ENCODE results near the gene HSF2BP. TPM values are rescaled to one million over a fixed set of nuclear protein-coding genes. Genes with fewer than 3 reads are reported as not detected.

HSF2BP gene
- total and polyA plus RNA-seq, 2 donors (not counting 1 experiment from before 2014, with no cell fraction given): 0.49 TPM

DNA sequence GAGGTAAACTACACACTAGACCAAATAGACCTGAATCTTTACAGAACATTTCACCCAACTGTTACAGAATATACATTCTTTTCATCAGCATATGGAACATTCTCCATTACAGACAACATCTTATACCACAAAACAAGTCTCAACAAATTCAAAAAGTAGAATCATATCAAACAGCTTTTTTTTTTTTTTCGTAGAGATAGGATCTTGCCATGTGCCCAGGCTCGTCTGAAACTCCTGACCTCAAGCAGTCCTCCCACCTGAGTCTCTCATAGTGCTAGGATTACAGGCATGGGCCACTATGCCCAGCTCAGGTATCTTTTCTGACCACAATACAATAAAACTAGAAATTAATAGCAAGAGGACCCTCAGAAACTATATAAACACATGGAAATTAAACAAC is 36.5 kb downstream of the HSF2BP start:
- Histone ChIP-seq H3K27me3 (replicated peaks in 1 of 4; ENCODE audit: control extremely low read depth in 1 of 4, control insufficient read depth in 3 of 4, insufficient read depth in 4 of 4, low read length in 3 of 4) (no peaks in the 10 kb centered on the region), H3K79me2 (ENCODE audit: control insufficient read depth, insufficient read depth, low read length) (no peaks in the 10 kb centered on the region), H3K4me2 (replicated peaks; ENCODE audit: low read depth, low read length, poor library complexity, severe bottlenecking) (no peak overlapping the region), H3K9ac (ENCODE audit: low read length) (no peak overlapping the region), H3K9me3 (ENCODE audit: control extremely low read depth in 1 of 3, control insufficient read depth in 2 of 3, insufficient read depth in 1 of 3, low read length in 2 of 3) (peaks cover 0 to 14% (median 6%) of the 10 kb centered on the region in 3 donors), H3K36me3 (replicated peaks in 1 of 2; ENCODE audit: control extremely low read depth in 1 of 2, control insufficient read depth in 1 of 2, extremely low read depth in 1 of 2, insufficient read depth in 2 of 2, low read length in 1 of 2) (no peaks in the 10 kb centered on the region), H4K20me1 (ENCODE audit: control insufficient read depth, insufficient read depth, low read length, poor library complexity, severe bottlenecking) (no peaks in the 10 kb centered on the region), H3K4me3 (ENCODE audit: control extremely low read depth in 1 of 5, extremely low read depth in 1 of 5, insufficient read depth in 1 of 5, low read depth in 2 of 5, low read length in 4 of 5) (no peak overlapping the region), H2AFZ (ENCODE audit: insufficient read depth, low read depth, low read length, poor library complexity, severe bottlenecking) (no peak overlapping the region), H3K4me1 (ENCODE audit: control insufficient read depth in 2 of 2, insufficient read depth in 2 of 2, low read length in 2 of 2) (peaks cover 5% of the 10 kb centered on the region in 2 donors), H3K27ac (ENCODE audit: low read length in 2 of 2) (no peak overlapping the region)
- Mint-ChIP-seq H3K4me3 (no peak overlapping the region), H3K9me3 (ENCODE audit: insufficient read depth) (peaks cover 8% of the 10 kb centered on the region), H3K27me3 (peaks cover 11% of the 10 kb centered on the region), H3K4me1 (peaks cover 20% of the 10 kb centered on the region), H3K27ac (no peak overlapping the region)
- no peak for TF ChIP-seq EZH2 (IDR thresholded peaks at IDR 0.05; ENCODE audit: borderline replicate concordance, insufficient read depth, low read depth, low read length, poor library complexity, severe bottlenecking)
- TF ChIP-seq CTCF (IDR thresholded peaks at IDR 0.05): no peak
- ATAC-seq (ENCODE audit: low read depth) (no peak), DNase-seq (no peak)
- POLR2A ChIA-PET: no interaction called here
- WGBS (ENCODE audit: insufficient coverage): 88% methylated on average over 1 of the region's 2 CpGs
- intact Hi-C loops (cut with micrococcal nuclease): no loop called here
- CTCF ChIA-PET: no interaction called here

GRCh38 chr21:43619856-43620255 is 39.4 kb downstream of the HSF2BP start:
- Histone ChIP-seq H3K9me3 (ENCODE audit: control extremely low read depth in 1 of 3, control insufficient read depth in 2 of 3, insufficient read depth in 1 of 3, low read length in 2 of 3) (peaks cover 0 to 14% (median 6%) of the 10 kb centered on the region in 3 donors), H3K27me3 (replicated peaks in 1 of 4; ENCODE audit: control extremely low read depth in 1 of 4, control insufficient read depth in 3 of 4, insufficient read depth in 4 of 4, low read length in 3 of 4) (no peaks in the 10 kb centered on the region), H2AFZ (ENCODE audit: insufficient read depth, low read depth, low read length, poor library complexity, severe bottlenecking) (no peak overlapping the region), H3K79me2 (ENCODE audit: control insufficient read depth, insufficient read depth, low read length) (no peaks in the 10 kb centered on the region), H3K4me2 (replicated peaks; ENCODE audit: low read depth, low read length, poor library complexity, severe bottlenecking) (no peak overlapping the region), H3K27ac (ENCODE audit: low read length in 2 of 2) (no peak overlapping the region), H3K4me3 (ENCODE audit: control extremely low read depth in 1 of 5, extremely low read depth in 1 of 5, insufficient read depth in 1 of 5, low read depth in 2 of 5, low read length in 4 of 5) (no peak overlapping the region), H4K20me1 (ENCODE audit: control insufficient read depth, insufficient read depth, low read length, poor library complexity, severe bottlenecking) (no peaks in the 10 kb centered on the region), H3K4me1 (ENCODE audit: control insufficient read depth in 2 of 2, insufficient read depth in 2 of 2, low read length in 2 of 2) (peaks cover 5% of the 10 kb centered on the region in 2 donors), H3K36me3 (replicated peaks in 1 of 2; ENCODE audit: control extremely low read depth in 1 of 2, control insufficient read depth in 1 of 2, extremely low read depth in 1 of 2, insufficient read depth in 2 of 2, low read length in 1 of 2) (no peaks in the 10 kb centered on the region), H3K9ac (ENCODE audit: low read length) (no peak overlapping the region)
- intact Hi-C loops (cut with micrococcal nuclease): no loop called here
- ChIA-PET CTCF (interaction anchor here (1.6 kb wide), 1 partner anchor 26 kb away, joined by 10 read pairs; no protein-coding TSS in a partner anchor), POLR2A (no interaction called here)
- Mint-ChIP-seq H3K9me3 (ENCODE audit: insufficient read depth) (peaks cover 8% of the 10 kb centered on the region), H3K27me3 (peaks cover 5% of the 10 kb centered on the region), H3K4me1 (peaks cover 20% of the 10 kb centered on the region), H3K27ac (no peak overlapping the region), H3K4me3 (no peak overlapping the region)
- DNase-seq (no peak), ATAC-seq (ENCODE audit: low read depth) (no peak)
- TF ChIP-seq EZH2 (IDR thresholded peaks at IDR 0.05; ENCODE audit: borderline replicate concordance, insufficient read depth, low read depth, low read length, poor library complexity, severe bottlenecking): no peak
- no peak for TF ChIP-seq CTCF (IDR thresholded peaks at IDR 0.05)
- 98% methylated on average over 4 of the region's 4 CpGs for WGBS (ENCODE audit: insufficient coverage)
